ENCODE data around the gene ETV7. TPM values are rescaled to one million over a fixed set of nuclear protein-coding genes. Genes with fewer than 3 reads are reported as not detected.

Gene ETV7
- total RNA-seq, 4 donors from 2014 or later: 1.3 to 1.5 TPM; not detected in 2

DNA sequence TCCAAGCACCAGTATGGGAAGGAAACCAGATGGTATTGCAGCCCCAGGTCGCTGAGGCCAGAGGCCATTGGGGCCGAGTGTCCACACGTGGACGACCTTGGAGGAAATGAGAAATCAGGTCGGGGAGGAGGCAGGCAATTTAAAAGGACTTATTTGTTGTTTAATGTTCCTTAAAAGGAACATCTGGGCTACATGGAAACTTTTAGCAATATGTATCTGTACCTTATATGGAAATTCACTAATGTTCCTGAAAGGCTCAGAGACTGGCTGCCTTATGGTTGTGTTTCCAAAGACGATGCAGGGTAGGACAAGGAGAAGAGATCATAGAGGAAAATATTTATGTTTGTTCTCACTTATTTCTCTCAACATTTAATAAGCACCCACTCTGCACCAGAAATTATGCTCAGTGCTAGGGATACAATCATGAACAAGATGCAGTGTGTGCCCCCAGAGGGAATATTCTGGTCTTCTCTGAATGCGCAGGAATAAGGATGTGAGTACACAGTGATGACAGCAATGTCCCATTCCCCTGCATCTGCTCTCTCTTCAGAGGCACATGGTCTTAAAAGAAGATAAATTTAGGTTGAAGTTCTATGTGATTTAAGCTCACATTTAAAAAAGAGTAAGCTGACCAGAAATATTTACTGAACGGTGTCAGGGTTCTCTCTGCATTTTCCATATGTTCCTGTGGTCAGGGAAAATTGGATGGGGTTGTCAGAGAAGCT is 54.1 kb downstream of the ETV7 start:
- H3K27me3 ChIP-seq: peaks cover 51% of the 10 kb centered on the region
- no peaks in the 10 kb centered on the region for H3K4me1 ChIP-seq
- TF ChIP-seq EP300 (IDR thresholded peaks at IDR 0.05): no peak
- no peak for TF ChIP-seq CTCF (IDR thresholded peaks at IDR 0.05)
- TF ChIP-seq POLR2AphosphoS5 (IDR thresholded peaks at IDR 0.05): no peak
- no peak for TF ChIP-seq POLR2A (IDR thresholded peaks at IDR 0.05)
- no peak for ATAC-seq
- 69 to 73% methylated on average over 8 of the region's 8 CpGs for WGBS, 2 donors (ENCODE audit: low coverage in 1 of 2)
- no peaks in the 10 kb centered on the region for H3K36me3 ChIP-seq
- H3K4me3 ChIP-seq: no peak overlapping the region
- H3K9me3 ChIP-seq: no peaks in the 10 kb centered on the region
- no peak overlapping the region for H3K27ac ChIP-seq

DNA sequence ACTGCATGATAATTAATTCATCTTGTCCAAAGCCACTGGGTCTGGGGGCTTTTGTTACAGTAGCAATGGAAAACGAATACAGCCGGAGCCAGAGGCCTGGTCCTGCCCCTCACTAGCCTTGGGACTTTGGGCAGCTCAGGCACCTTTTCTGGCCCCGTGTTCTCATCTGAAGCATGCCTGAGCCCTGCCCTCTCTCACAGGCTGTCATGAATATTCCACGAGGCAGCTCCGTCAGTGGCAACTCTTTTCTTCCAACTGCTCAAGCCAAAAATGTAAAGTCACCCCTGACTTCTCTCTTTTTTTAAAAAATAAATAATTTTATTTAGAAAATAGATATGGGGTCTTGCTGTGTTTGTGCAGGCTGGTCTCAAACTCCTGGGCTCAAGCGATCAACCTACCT is 56.1 kb downstream of the ETV7 start:
- no peak overlapping the region for H3K4me3 ChIP-seq
- TF ChIP-seq CTCF (IDR thresholded peaks at IDR 0.05) (no peak), POLR2AphosphoS5 (IDR thresholded peaks at IDR 0.05) (no peak), POLR2A (IDR thresholded peaks at IDR 0.05) (no peak), EP300 (IDR thresholded peaks at IDR 0.05) (no peak)
- H3K27me3 ChIP-seq: peaks cover 45% of the 10 kb centered on the region
- H3K4me1 ChIP-seq: no peaks in the 10 kb centered on the region
- 92 to 95% methylated on average over 5 to 6 of the region's 6 CpGs for WGBS, 2 donors (ENCODE audit: low coverage in 1 of 2)
- ATAC-seq: no peak
- no peak overlapping the region for H3K27ac ChIP-seq
- no peaks in the 10 kb centered on the region for H3K36me3 ChIP-seq
- H3K9me3 ChIP-seq: no peaks in the 10 kb centered on the region

GRCh38 chr6:36330366-36330765 is 57.1 kb downstream of the ETV7 start:
- H3K9me3 ChIP-seq: no peaks in the 10 kb centered on the region
- H3K4me1 ChIP-seq: no peaks in the 10 kb centered on the region
- no peak for ATAC-seq
- no peak overlapping the region for H3K27ac ChIP-seq
- WGBS, 2 donors (ENCODE audit: low coverage in 1 of 2): 90% methylated on average over 4 of the region's 14 CpGs; no CpG with 5 or more reads in 1 of the 2 donors
- peaks cover 39% of the 10 kb centered on the region for H3K27me3 ChIP-seq
- no peaks in the 10 kb centered on the region for H3K36me3 ChIP-seq
- no peak overlapping the region for H3K4me3 ChIP-seq
- no peak for TF ChIP-seq CTCF (IDR thresholded peaks at IDR 0.05)
- no peak for TF ChIP-seq EP300 (IDR thresholded peaks at IDR 0.05)
- TF ChIP-seq POLR2A (IDR thresholded peaks at IDR 0.05): no peak
- no peak for TF ChIP-seq POLR2AphosphoS5 (IDR thresholded peaks at IDR 0.05)

- WGBS, 2 donors (ENCODE audit: low coverage in 1 of 2): 17% methylated on average over 1 of the region's 14 CpGs; no CpG with 5 or more reads in 1 of the 2 donors
Observed at GRCh38 chr6:36329798-36330291, 57.6 kb downstream of the ETV7 start.

More at GRCh38 chr6:36329798-36330291, 57.6 kb downstream of the ETV7 start:
- Histone ChIP-seq H3K27me3 (peaks cover 37% of the 10 kb centered on the region), H3K36me3 (no peaks in the 10 kb centered on the region), H3K4me3 (no peak overlapping the region), H3K27ac (no peak overlapping the region), H3K9me3 (no peaks in the 10 kb centered on the region), H3K4me1 (no peaks in the 10 kb centered on the region)
- TF ChIP-seq CTCF (IDR thresholded peaks at IDR 0.05) (no peak), POLR2A (IDR thresholded peaks at IDR 0.05) (no peak), POLR2AphosphoS5 (IDR thresholded peaks at IDR 0.05) (no peak), EP300 (IDR thresholded peaks at IDR 0.05) (no peak)
- no peak for ATAC-seq

Data from gastroesophageal sphincter (tissue), 4 donors.